Activated T-helper 1 cell treated with anti-CD3 and anti-CD28 coated beads, Interleukin-12 subunit alpha, Interleukin-12 subunit beta, Interleukin-2, Interleukin-4 antibody, amounts not matched to agents 30 ng/mL and 10 ng/mL and 1 ng/mL, durations not matched to agents 14 hours and 24 hours and 36 hours (primary cell): ENCODE results near the gene SH3BP2. TPM values are rescaled to one million over a fixed set of nuclear protein-coding genes. Genes with fewer than 3 reads are reported as not detected.

ENCODE experiments used
- DNase-seq: peaks from one replicate; pipeline ENCODE4 v3.0.0; 2021; ENCODE audit warnings: low spot score
- H3K27ac Mint-ChIP-seq: one replicate; pipeline ENCODE4 v1.8.0; 2021; ENCODE audit warnings: mild to moderate bottlenecking, mixed read lengths
- H3K27me3 Mint-ChIP-seq: one replicate; pipeline ENCODE4 v1.8.0; 2022; ENCODE audit warnings: mild to moderate bottlenecking, moderate library complexity, mixed read lengths; ENCODE audit not compliant: insufficient read depth
- H3K36me3 Mint-ChIP-seq: one replicate; pipeline ENCODE4 v1.8.0; 2021; ENCODE audit warnings: low read depth, mixed read lengths
- H3K4me1 Mint-ChIP-seq: one replicate; pipeline ENCODE4 v1.8.0; 2021; ENCODE audit warnings: low read depth, mixed read lengths
- H3K4me3 Mint-ChIP-seq: one replicate; pipeline ENCODE4 v1.8.0; 2021; ENCODE audit warnings: mild to moderate bottlenecking, moderate library complexity, mixed read lengths
- H3K9me3 Mint-ChIP-seq: one replicate; pipeline ENCODE4 v1.8.0; 2021; ENCODE audit warnings: mixed read lengths
- intact Hi-C: fragments of 100-400 bp; cut with micrococcal nuclease; formaldehyde crosslinking; loops from one replicate; pipeline ENCODE4 v1.15.1; 2024
- total RNA-seq: library from RNA; stranded (reverse); gene quantifications from 2 replicates; pipeline ENCODE4 v1.2.3, GENCODE V29; 2022

Gene SH3BP2
- total RNA-seq = 96.7 and 99.7 TPM in 2 replicates

DNA sequence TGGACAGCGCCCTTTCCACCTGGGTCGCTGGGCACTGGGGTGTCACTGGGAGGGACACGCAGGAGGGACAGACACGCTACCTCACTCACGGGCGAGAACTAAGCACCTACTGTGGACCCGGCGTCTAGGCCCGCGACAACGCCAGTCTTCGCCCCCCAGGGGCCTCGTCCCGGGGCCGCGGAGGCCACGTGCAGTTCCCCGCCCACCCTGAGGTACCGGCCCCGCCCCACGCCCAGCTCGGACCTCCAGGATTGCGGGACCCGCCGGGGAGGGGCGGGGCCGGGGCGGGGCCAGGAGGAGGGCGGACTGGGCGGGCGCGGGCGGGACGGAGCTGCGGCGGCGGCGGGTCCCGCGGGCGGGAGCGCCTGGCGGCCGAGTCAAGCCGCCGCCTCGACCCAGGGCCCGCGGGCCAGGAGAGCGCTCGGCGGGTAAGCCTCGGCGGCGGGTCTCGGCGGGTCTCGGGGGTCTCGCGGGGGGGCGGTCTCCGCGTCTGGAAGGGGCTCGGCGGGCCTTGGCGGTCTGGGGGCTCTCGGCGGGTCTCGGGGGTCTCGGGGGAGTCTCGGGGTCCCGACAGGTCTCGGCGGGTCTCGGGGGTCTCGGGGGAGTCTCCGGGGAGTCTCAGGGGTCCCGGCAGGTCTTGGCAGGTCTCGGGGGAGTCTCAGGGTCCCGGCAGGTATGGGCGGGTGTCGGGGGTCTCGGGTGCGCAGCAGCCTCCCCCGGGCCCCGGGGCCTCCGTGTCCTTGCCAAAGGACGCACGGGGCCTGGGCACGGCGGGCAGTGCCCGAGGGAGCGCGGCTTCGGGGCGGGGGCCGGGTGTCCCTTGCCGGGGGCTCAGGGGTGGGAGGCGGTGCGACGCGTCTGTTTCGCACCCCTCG, at the start of gene SH3BP2:
SH3BP2 (plus strand) TSS at position 375 of the 875 bp plus-strand sequence. CDS start 27,533 bp downstream, outside the sequence.
- Mint-ChIP-seq H3K27me3 (no peaks in the 10 kb centered on the region), H3K9me3 (no peaks in the 10 kb centered on the region)
- intact Hi-C loops = no loop called here

DNA sequence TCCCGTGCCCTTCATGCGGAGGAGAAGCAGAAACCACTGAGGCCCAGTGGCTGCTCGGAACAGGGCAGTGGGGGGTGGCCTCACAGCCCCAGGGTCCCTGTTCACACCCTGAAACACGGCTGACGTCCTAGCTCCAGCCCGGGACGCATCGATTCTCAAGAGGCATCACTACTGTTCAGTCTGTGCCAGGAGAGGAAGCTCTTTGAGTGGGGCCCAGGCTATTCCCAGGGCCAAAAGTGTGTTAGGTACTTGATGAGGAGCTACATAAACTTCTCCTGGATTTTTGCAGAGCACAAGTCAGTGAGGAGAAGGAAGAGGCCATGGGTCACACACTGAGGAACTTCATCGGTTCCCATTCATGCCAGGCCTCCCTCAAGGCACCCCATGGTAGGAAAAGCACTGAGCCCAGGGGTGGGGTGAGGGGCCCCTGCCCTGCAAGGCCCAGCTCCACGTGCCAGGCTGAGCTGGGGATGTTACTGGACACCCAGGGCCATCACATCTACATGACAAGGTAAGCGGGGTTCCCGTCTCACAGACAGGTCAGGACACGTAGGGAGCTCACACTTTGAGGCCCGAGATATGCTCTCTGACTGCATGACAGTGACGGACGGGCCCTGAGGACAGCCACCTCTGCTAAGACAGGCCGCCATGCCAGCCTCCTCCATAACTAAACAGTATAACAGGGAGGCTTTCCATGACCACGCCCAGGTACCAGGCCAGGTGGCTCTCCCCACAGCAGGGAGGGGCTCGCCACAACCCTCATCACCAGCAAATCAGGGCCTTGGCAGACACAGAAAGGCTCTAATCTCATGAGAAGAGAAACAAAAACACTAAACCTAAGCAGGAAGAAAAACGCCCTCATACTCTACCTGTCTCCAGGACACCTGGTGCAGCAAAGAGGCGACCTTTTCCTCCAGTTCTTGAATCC, 49.1 kb upstream of the SH3BP2 start:
- Mint-ChIP-seq H3K36me3 (peaks cover 68% of the 10 kb centered on the region), H3K27me3 (no peaks in the 10 kb centered on the region), H3K27ac (peak overlapping the region; percentile 96), H3K9me3 (no peaks in the 10 kb centered on the region), H3K4me1 (peaks cover 51% of the 10 kb centered on the region), H3K4me3 (no peak overlapping the region)
- intact Hi-C loops = no loop called here
- no peak for DNase-seq

More for the DNA sequence above, at the start of gene SH3BP2:
- peak; percentile 43 for DNase-seq
- H3K4me1 Mint-ChIP-seq = peaks cover 54% of the 10 kb centered on the region
- H3K4me3 Mint-ChIP-seq = peak within 1 kb of the TSS; percentile 88
- H3K27ac Mint-ChIP-seq = peak within 1 kb of the TSS; percentile 87
- H3K36me3 Mint-ChIP-seq = peaks cover 6% of the 10 kb centered on the region

DNA sequence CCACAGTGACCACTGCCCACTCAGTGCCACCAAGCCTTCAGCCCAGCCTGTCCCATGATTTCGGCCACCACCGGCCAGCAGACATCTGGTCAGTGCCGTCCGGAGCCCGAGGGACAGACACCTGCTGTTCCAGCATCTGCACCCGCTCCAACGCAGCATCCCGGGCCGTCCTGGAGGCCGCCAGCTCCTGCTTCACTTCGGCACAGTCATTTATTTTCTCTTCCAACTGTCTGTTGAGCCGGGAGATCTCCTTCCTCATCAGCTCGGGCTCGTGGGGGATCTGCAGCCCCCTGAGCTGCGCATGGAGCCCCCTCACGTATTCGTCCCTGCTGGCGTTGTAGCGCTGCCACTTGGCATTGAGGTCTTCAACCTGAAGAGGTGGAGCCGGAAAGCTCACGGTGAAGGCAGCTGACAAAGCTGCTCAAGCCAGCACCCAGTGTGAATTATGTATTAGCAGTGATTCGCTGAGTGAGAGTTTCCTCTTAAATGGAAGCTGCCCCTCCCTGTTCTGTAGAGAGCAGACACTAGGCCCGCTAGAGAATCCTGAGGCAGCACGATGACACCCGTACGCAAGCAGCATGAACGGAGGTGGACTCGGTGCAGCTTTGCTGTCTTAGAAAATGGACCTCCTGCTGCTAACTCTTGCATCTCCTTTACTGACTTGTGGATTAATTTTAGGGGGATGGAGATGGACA, 48.2 kb upstream of the SH3BP2 start:
- Mint-ChIP-seq H3K4me1 (peaks cover 53% of the 10 kb centered on the region), H3K27me3 (no peaks in the 10 kb centered on the region), H3K9me3 (no peaks in the 10 kb centered on the region), H3K36me3 (peaks cover 64% of the 10 kb centered on the region), H3K4me3 (peak overlapping the region; percentile 79), H3K27ac (peak overlapping the region; percentile 96)
- DNase-seq = no peak
- intact Hi-C loops = loop anchor here (5.0 kb wide), 2 partner anchors 98 to 702 kb away; partner anchors contain the start of gene ADD1

GRCh38 chr4:2745516-2745915, 47.4 kb upstream of the SH3BP2 start:
- no peak for DNase-seq
- Mint-ChIP-seq H3K27me3 (no peaks in the 10 kb centered on the region), H3K4me1 (peaks cover 57% of the 10 kb centered on the region), H3K4me3 (peak overlapping the region; percentile 79), H3K9me3 (no peaks in the 10 kb centered on the region), H3K36me3 (peaks cover 62% of the 10 kb centered on the region), H3K27ac (peak overlapping the region; percentile 96)
- intact Hi-C loops = loop anchor here (5.0 kb wide), 2 partner anchors 97 to 703 kb away; partner anchors contain the start of gene ADD1

DNA sequence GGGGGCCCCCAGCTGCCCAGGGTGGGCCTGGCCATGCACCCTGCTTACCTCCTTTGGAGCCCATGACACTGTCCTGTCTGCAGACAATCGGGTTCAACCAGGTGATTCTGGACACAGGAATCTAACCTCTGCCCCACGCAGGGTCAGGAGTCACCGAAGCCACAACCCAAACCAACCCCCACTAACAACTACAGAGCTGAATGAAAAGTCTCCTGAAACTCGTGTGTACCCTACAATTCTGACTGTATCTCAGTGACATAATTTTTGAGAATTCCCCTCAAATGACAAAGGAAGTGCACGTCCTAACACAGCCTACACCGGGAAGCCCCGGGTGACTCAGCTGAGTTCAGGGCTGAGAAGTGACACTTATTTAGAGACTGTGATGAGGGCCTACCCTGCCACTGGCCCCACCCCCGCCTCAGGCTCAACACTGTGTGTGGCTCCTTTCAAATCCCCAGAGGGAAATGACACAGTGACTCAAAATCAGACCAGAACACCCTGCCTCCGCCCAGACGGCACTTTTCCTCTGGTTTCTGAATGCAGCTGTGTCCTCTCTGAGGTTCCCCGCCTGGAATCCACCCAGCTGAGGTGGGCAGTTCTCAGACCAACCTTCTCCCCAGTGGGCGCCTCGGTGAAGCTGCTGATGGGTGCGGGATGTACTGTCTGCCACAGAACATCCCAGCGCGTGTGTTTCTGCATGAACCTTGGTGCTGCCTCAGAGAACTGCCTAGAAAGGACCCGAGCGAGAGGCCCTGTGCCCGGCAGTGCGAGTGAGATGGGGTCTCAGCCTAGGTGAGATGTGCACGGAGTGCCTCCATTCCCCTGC, 46.7 kb upstream of the SH3BP2 start:
- H3K4me3 Mint-ChIP-seq = peak overlapping the region; percentile 79
- no peaks in the 10 kb centered on the region for H3K27me3 Mint-ChIP-seq
- H3K27ac Mint-ChIP-seq = peak overlapping the region; percentile 96
- peaks cover 60% of the 10 kb centered on the region for H3K36me3 Mint-ChIP-seq
- no peaks in the 10 kb centered on the region for H3K9me3 Mint-ChIP-seq
- H3K4me1 Mint-ChIP-seq = peaks cover 60% of the 10 kb centered on the region
- intact Hi-C loops = loop anchor here (1.0 to 5.0 kb wide), 17 partner anchors 10 to 873 kb away; partner anchors contain the start of genes ADD1, CFAP99, FAM193A and HAUS3
- DNase-seq = peak; percentile 92

DNA sequence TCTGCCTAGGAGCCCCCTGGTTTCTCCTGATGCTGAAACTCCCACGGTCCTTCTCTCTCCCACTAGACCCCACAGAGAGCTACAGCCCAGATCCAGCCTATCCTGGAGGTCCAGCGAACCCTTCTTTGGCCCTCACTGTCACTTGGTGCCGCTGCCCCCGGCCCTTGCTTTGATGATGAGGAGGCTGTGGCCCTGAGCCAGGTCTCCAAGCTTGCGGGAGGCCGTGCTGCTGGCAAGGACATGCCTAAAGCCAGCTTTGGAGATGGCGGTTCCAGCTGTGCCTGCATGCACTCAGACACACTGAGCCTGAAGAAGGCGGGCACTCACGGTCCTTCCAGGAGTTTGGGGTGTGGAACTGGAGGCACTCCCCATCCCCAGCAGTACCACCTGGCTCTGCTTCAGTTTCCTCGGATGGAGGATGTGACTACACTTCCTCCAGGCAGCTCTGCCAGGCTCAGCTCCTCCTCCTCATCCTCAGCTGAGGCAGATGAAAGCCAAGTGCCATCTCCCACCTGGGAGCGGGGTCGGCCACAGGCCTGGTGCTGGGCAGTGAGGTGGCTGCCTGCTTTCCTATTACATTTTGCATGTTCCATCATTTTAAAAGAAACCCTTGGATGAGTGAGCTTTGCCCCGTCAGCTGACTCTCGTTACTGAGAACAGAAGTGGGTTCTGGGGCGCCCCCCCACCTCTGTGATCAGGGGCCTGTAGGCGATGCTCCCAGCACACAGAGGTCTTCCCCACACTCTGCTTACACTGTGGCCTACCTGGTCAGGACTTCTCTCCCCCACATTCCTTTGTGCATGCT, 45.8 kb upstream of the SH3BP2 start:
- Mint-ChIP-seq H3K27ac (peak overlapping the region; percentile 96), H3K4me1 (peaks cover 68% of the 10 kb centered on the region), H3K36me3 (peaks cover 56% of the 10 kb centered on the region), H3K4me3 (peak overlapping the region; percentile 79), H3K9me3 (no peaks in the 10 kb centered on the region), H3K27me3 (no peaks in the 10 kb centered on the region)
- intact Hi-C loops = loop anchor here (1.0 to 5.0 kb wide), 17 partner anchors 9 to 874 kb away; partner anchors contain the start of genes ADD1, CFAP99, FAM193A and HAUS3
- DNase-seq = no peak

GRCh38 chr4:2750719-2751605, 41.9 kb upstream of the SH3BP2 start:
- Mint-ChIP-seq H3K4me1 (peaks cover 61% of the 10 kb centered on the region), H3K9me3 (no peaks in the 10 kb centered on the region), H3K4me3 (no peak overlapping the region), H3K27me3 (no peaks in the 10 kb centered on the region), H3K27ac (no peak overlapping the region), H3K36me3 (peaks cover 39% of the 10 kb centered on the region)
- DNase-seq = no peak
- intact Hi-C loops = no loop called here

DNA sequence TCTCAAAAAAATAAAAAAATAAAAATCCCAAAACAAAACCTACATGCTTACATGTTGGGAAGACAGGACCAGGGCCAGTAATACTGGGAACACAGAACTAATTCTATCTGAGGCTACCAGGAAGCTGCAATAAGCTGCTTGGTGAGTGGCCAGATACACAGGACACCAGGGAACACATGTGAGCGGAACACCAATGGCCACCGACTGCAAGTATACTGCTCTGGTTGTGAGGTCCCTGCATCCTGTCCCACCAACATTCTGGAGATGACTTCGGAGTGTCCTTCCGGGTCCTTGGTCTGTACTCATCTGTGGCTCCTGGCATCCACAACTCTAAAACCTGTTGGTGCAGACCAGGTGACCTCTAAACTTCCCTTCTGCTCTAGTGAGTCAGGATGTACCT, 39.4 kb upstream of the SH3BP2 start:
- H3K9me3 Mint-ChIP-seq = no peaks in the 10 kb centered on the region
- peak overlapping the region; percentile 46 for H3K27ac Mint-ChIP-seq
- no peak for DNase-seq
- intact Hi-C loops = no loop called here
- peaks cover 48% of the 10 kb centered on the region for H3K4me1 Mint-ChIP-seq
- peaks cover 20% of the 10 kb centered on the region for H3K36me3 Mint-ChIP-seq
- H3K27me3 Mint-ChIP-seq = no peaks in the 10 kb centered on the region
- H3K4me3 Mint-ChIP-seq = peak overlapping the region; percentile 71

DNA sequence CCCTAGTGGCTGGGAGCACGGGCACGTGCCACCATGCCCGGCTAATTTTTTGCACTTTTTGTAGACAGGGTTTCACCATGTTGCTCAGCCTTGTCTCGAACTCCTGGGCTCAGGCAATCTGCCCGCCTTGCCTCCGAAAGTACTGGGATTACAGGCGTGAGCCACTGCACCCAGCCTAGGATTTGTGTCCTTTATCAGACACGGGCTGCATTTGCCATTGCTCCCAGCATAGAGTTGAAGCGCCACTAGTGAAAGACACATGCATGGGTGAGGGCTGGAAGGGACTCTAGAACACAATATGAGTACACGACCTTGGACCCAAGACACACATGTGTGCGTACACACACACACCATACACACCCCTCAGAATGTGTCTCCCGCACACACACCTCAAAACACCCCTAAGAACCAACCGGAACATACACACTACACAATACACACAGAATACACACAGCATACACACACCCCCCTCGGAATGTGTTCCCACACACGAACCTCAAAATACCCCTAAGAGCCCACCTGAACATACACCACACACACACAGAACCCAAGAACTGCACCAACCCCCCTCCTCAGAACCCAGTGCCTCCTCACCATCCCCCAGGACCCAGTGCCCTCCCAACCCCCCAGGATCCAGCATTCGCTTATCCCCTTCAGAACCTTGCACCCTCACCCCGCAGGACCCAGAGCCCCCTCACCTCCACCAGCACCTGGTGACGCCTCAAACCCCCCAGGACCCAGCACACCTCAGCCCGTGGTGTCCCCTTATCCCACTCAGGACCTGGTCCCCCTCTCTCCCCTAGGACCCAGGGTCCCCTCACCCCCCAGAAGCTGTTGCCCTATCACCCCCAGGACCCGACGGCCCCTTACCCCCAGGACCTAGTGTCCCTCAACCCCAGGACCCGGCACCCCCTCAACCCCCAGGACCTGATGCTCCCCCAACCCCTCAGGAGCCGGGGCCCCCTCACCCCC, 37.8 kb upstream of the SH3BP2 start:
- peaks cover 16% of the 10 kb centered on the region for H3K36me3 Mint-ChIP-seq
- H3K4me3 Mint-ChIP-seq = peak overlapping the region; percentile 86
- no peaks in the 10 kb centered on the region for H3K9me3 Mint-ChIP-seq
- H3K27ac Mint-ChIP-seq = peak overlapping the region; percentile 82
- H3K4me1 Mint-ChIP-seq = peaks cover 41% of the 10 kb centered on the region
- intact Hi-C loops = no loop called here
- no peaks in the 10 kb centered on the region for H3K27me3 Mint-ChIP-seq
- no peak for DNase-seq
